DND-41 (cell line): ENCODE measurements around the gene LDB2.

ENCODE experiments used
- ATAC-seq: fragments of 200-7000 bp; cut with Tn5 transposase; 3 replicates; pipeline ENCODE4 v1.9.1; 2021; ENCODE audit warnings: low read depth; ENCODE audit not compliant: insufficient read depth
- DNase-seq: peaks from one replicate; pipeline ENCODE4 v3.0.0-alpha.2; 2020
- H2AFZ ChIP-seq: 2 replicates; pipeline ENCODE4 v1.6.0; 2012; ENCODE audit warnings: low read depth, low read length
- H3K27ac ChIP-seq: 2 replicates; pipeline ENCODE4 v1.5.1; 2012; ENCODE audit warnings: low read length, inconsistent platforms
- H3K27me3 ChIP-seq: fragments of 200-600 bp; sonication (generic); 2 replicates; pipeline ENCODE4 v1.6.0; 2012; ENCODE audit warnings: low read length, mild to moderate bottlenecking, inconsistent platforms; ENCODE audit not compliant: insufficient read depth, poor library complexity
- H3K36me3 ChIP-seq: 2 replicates; pipeline ENCODE4 v1.5.1; 2012; ENCODE audit warnings: low read length, inconsistent platforms; ENCODE audit not compliant: insufficient read depth
- H3K4me1 ChIP-seq: 2 replicates; pipeline ENCODE4 v1.5.1; 2012; ENCODE audit warnings: mild to moderate bottlenecking, low read length; ENCODE audit not compliant: insufficient read depth
- H3K4me2 ChIP-seq: 2 replicates; pipeline ENCODE4 v1.6.0; 2012; ENCODE audit warnings: mild to moderate bottlenecking, moderate library complexity, low read length, inconsistent platforms; ENCODE audit not compliant: insufficient read depth
- H3K4me3 ChIP-seq, 2 experiments: fragments of 200-600 bp in 1 of 2; shearing (Covaris generic) in 1 of 2; 2 replicates each; pipeline ENCODE4 v1.5.1; 2012 to 2016; ENCODE audit warnings: inconsistent platforms in 2 of 2, low read length in 2 of 2, mild to moderate bottlenecking in 2 of 2, low read depth in 1 of 2, moderate library complexity in 1 of 2
- H3K79me2 ChIP-seq: 2 replicates; pipeline ENCODE4 v1.6.0; 2012; ENCODE audit warnings: low read length, inconsistent platforms; ENCODE audit not compliant: insufficient read depth
- H3K9ac ChIP-seq: 2 replicates; pipeline ENCODE4 v1.6.0; 2012; ENCODE audit warnings: low read depth, mild to moderate bottlenecking, inconsistent platforms, low read length, moderate library complexity
- H3K9me3 ChIP-seq: 2 replicates; pipeline ENCODE4 v1.5.1; 2012; ENCODE audit warnings: low read length, moderate library complexity, mild to moderate bottlenecking, inconsistent platforms; ENCODE audit not compliant: insufficient read depth, severe bottlenecking
- H4K20me1 ChIP-seq: 2 replicates; pipeline ENCODE4 v1.6.0; 2012; ENCODE audit warnings: low read length; ENCODE audit not compliant: insufficient read depth
- EZH2 ChIP-seq: IDR thresholded peaks from 3 replicates; pipeline ENCODE4 v1.6.1; 2012; ENCODE audit warnings: borderline replicate concordance, low read depth, mild to moderate bottlenecking, moderate library complexity, low read length, inconsistent platforms; ENCODE audit not compliant: severe bottlenecking
- TF ChIP-seq, protein P1 (sequence below): IDR thresholded peaks from 2 replicates; pipeline ENCODE4 v1.5.1; 2012; ENCODE audit warnings: borderline replicate concordance, low read length, moderate library complexity, mild to moderate bottlenecking; ENCODE audit not compliant: poor library complexity, severe bottlenecking; ENCODE audit errors: extremely low read depth

LDB2 gene

GRCh38 chr4:16909281-16909680, 10.8 kb upstream of the LDB2 start:
- DNase-seq (no peak), ATAC-seq (no peak)
- no peak overlapping the region for H3K4me3 ChIP-seq
- TF ChIP-seq, protein P1, sequence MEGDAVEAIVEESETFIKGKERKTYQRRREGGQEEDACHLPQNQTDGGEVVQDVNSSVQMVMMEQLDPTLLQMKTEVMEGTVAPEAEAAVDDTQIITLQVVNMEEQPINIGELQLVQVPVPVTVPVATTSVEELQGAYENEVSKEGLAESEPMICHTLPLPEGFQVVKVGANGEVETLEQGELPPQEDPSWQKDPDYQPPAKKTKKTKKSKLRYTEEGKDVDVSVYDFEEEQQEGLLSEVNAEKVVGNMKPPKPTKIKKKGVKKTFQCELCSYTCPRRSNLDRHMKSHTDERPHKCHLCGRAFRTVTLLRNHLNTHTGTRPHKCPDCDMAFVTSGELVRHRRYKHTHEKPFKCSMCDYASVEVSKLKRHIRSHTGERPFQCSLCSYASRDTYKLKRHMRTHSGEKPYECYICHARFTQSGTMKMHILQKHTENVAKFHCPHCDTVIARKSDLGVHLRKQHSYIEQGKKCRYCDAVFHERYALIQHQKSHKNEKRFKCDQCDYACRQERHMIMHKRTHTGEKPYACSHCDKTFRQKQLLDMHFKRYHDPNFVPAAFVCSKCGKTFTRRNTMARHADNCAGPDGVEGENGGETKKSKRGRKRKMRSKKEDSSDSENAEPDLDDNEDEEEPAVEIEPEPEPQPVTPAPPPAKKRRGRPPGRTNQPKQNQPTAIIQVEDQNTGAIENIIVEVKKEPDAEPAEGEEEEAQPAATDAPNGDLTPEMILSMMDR: no peak
- no peak for TF ChIP-seq EZH2
- no peaks in the 10 kb centered on the region for H3K79me2 ChIP-seq
- no peak overlapping the region for H3K27ac ChIP-seq
- H3K4me2 ChIP-seq: no peak overlapping the region
- H4K20me1 ChIP-seq: no peaks in the 10 kb centered on the region
- H3K9ac ChIP-seq: no peak overlapping the region
- H3K27me3 ChIP-seq: no peaks in the 10 kb centered on the region
- H3K36me3 ChIP-seq: no peaks in the 10 kb centered on the region
- no peaks in the 10 kb centered on the region for H3K9me3 ChIP-seq
- no peaks in the 10 kb centered on the region for H3K4me1 ChIP-seq
- H2AFZ ChIP-seq: no peak overlapping the region

GRCh38 chr4:16908377-16909021, 10.1 kb upstream of the LDB2 start:
- Histone ChIP-seq H3K4me1 (no peaks in the 10 kb centered on the region), H4K20me1 (no peaks in the 10 kb centered on the region), H3K9me3 (no peaks in the 10 kb centered on the region), H3K27ac (no peak overlapping the region), H3K9ac (no peak overlapping the region), H2AFZ (no peak overlapping the region), H3K4me3 (no peak overlapping the region), H3K36me3 (no peaks in the 10 kb centered on the region), H3K79me2 (no peaks in the 10 kb centered on the region), H3K4me2 (no peak overlapping the region), H3K27me3 (no peaks in the 10 kb centered on the region)
- no peak for TF ChIP-seq EZH2
- TF ChIP-seq, protein P1: no peak
- DNase-seq: no peak
- no peak for ATAC-seq

DNA sequence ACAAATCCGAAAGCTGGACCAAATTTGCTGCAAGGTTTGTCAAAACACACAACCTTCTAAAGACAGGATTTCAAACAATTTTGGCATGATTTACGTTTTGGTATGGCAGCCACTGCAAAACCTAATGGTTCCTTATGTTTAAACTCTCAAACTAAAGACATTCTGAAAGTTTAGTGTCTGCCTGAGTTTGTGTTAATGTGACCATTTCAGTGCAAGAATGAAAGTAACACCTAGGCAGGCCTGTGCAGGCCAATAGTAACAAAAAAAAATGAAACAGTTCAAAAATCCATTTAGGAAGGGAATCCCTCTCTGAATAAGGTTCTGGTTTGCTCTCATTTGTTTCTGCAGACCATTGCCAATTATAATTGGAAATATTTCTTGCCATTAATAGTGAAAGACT, 1.9 kb upstream of the LDB2 start:
- ATAC-seq (no peak), DNase-seq (no peak)
- H3K4me3 ChIP-seq: no peak overlapping the region
- H2AFZ ChIP-seq: no peak overlapping the region
- H3K27me3 ChIP-seq: no peaks in the 10 kb centered on the region
- no peaks in the 10 kb centered on the region for H3K79me2 ChIP-seq
- no peaks in the 10 kb centered on the region for H3K9me3 ChIP-seq
- no peaks in the 10 kb centered on the region for H3K36me3 ChIP-seq
- TF ChIP-seq, protein P1: no peak
- TF ChIP-seq EZH2: no peak
- H3K4me2 ChIP-seq: no peak overlapping the region
- H3K4me1 ChIP-seq: no peaks in the 10 kb centered on the region
- no peaks in the 10 kb centered on the region for H4K20me1 ChIP-seq
- no peak overlapping the region for H3K9ac ChIP-seq
- H3K27ac ChIP-seq: no peak overlapping the region
